Measurements from ENCODE around the gene NINJ1.
"Not testable (repeated sequence)": the region's sequence is repeated elsewhere in the genome, so short reads cannot be mapped to it uniquely, and the experiment has no call there.

NINJ1 gene

GRCh38 chr9:93159601-93160471 lies 25.8 kb upstream of the NINJ1 start:
- peak; percentile 69 for DNase-seq

GRCh38 chr9:93156475-93157008 lies 22.5 kb upstream of the NINJ1 start:
- DNase-seq, result no peak

DNA sequence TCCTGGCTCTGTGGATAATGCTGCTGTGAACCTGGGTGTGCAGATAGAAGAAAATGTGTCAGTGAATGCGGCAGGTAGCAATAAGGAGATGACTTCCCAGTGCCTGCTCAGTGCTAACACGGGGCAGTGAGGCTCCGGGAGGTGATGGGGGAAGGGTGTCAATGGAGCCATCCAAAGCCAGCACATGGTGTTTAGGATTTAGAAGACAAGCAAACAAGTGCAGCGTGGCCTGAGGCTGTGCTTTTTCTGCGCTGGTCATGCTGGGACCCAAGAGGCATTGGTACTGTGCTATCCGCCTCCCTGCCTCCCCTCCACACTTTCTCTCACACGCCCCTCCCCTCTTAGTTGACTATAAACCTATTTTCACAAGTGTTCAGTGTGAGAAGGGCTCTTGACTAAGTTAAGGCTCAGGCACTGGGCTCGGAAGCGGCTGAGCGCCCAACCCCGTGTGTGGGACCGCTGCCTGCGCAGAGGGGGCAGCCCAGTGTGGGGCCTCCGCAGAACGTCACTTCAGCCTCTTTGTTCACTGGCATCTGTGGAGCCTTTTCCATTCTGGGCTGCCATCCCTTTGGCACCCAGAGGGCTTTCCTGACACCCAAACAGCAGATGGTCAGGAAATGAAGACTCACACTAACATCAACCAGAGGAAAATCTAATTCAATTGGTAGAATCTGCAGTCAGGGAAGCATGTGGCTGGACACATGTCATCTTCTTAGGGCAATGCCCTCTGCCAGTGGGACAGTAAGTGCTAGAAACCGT lies 21.8 kb upstream of the NINJ1 start:
- DNase-seq, result no peak

DNA sequence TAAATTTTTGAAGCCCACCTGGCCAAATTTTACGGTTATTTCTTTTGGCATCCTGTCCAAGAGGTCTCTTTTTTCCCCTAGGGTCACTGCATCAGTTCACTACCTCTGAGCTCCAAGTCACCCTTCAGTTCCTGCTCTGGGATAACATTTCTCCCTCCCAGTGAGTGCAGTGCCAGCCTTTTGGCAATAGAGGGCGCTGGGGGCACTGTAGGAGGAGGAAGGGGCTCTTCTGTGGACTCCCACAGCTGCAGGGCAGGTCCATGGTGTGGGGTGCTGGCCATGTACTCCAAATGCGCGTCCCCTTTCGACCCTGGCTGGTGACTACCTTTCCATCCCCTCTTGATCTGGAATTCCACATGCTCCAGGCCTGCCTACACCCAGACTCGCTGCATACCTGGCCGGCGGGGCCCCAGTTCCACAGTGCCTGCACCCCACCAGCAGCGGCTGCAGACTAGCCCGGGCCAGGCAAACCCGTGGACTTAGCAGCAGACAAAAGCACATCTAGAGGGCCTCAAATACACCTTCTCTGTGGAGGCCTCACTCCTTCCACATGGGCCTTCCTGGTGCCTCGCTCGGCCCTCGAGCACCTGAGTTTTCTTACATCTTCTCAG lies 20.3 kb upstream of the NINJ1 start:
- DNase-seq, result no peak

GRCh38 chr9:93151097-93151784 lies 17.2 kb upstream of the NINJ1 start:
- no peak for DNase-seq

- no peak for DNase-seq
Observed at GRCh38 chr9:93149361-93149760, 15.3 kb upstream of the NINJ1 start.

GRCh38 chr9:93148721-93149120 lies 14.7 kb upstream of the NINJ1 start:
- no peak for DNase-seq

DNA sequence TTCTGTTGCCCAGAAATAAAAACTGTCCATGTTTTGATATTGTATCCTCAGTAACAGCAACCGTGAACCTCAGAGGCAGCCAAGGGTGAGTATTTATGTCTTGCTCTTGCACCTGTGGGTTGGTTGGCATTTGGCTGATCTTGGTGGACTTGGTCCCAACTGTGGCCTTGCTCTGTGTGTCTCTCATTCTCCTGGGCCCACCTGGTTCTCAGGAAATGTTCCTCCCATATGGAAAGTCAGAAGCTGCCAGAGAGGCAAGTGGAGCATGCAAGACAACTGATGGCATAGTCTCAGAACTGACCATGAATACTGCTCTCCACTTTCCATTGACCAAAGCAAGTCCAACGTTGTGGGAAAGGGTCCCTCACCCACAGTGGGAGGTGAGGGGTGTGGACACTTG lies 13.6 kb upstream of the NINJ1 start:
- DNase-seq, result no peak

- not testable (repeated sequence) for DNase-seq
Observed at GRCh38 chr9:93146696-93147095, 12.6 kb upstream of the NINJ1 start.

DNA sequence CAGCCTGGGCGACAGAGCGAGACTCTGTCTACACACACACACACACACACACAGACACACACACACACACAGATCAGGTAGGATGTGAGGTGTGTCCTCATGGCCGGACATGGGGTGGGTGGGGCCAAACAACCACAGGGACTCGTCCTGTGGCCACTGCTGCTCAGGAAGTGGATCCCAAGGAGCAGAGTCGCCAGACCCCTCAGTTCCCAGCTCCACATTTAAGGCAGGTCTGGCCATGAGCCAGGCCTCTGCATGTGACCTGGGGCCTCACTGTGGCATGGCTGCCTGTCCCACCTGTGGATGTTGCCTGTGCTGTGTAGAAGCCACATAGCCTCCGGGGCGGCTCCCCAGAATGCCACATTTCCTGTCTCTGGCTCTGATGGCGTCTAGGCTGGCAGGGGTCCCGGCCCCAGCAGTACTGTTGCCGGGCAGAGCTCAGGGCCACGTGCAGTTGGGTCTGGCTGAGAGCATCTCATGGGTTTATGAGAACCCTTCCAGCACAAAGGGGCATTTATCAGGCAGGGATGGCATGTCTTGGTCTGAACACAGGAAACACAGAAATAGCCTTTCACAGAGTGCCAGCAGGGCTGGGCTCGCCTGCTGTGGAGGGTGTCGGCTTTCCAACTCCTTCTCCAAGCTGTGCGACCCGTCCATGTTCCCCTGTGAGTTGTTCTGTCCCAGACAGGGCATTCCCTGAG lies 9.9 kb upstream of the NINJ1 start:
- no peak for DNase-seq

GRCh38 chr9:93141771-93142483 lies 7.9 kb upstream of the NINJ1 start:
- DNase-seq, result no peak

GRCh38 chr9:93139365-93140182 lies 5.5 kb upstream of the NINJ1 start:
- no peak for DNase-seq

DNA sequence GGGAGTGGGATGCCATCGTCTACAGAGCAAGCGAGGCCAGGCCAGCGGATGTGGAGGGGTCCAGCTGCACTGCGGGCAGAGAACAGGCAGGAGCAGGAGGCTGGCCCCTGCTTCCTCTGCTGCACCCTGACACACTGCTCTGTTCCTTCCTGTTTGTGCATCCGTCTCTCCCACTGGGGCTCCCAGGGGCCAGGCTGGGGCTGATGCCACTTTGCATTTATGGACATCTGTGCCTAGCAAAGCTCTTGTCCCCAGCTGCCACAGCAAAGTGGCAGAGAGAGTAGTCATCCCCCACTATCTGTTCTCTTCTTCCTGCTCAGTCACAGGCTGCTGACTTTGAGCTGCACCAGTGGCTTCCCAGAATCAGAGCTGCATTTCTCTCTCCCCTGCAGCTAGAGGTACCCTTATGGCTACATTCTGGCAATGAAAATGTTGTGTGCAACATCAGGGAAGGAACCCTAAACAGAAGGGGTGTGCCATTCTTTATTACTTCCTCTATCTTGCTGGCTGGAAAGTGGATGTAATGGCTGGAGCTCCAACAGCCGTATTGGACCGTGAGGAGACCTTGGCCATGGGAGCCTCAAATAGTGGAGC lies 4.2 kb upstream of the NINJ1 start:
- no peak for DNase-seq

DNA sequence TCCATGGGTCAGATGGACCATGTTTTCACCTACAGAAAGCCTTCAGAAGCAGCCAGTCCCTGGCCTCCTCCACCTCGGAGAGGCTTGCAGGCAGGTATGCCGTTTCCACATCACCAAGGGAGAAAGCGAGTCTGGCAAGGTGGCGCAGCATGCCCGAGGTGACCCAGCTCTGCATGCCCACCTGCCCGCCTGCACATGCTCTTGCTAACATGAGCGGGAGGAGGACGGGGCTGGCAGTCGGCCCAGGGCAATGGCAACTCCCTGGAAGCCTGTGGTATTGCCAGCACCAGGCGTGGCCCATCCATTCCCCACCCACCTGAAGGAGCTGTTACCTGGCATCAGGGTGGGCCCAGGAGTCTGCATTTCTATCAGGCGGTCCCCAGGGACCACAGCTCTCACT lies 3.3 kb upstream of the NINJ1 start:
- no peak for DNase-seq

DNA sequence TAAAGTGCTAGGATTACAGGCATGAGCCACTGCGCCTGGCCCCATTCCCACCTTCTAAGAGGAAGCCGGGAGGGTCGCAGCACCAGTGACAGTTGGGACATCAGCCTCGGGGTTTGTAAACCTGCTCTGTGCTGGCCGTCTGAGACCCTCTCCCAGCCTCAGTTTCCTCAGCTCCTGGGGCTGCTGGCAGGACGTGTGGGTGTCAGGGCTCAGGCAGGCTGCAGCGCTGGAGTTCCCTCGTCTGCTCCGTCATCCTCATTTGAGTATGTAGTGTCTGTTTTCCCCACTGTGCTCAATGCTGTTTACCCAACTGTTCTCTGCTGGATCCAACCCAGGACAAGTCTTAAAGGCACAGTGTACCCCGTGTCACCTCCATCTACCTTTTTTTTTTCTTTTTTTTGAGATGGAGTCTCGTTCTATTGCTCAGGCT lies 2.0 kb upstream of the NINJ1 start:
- no peak for DNase-seq

DNA sequence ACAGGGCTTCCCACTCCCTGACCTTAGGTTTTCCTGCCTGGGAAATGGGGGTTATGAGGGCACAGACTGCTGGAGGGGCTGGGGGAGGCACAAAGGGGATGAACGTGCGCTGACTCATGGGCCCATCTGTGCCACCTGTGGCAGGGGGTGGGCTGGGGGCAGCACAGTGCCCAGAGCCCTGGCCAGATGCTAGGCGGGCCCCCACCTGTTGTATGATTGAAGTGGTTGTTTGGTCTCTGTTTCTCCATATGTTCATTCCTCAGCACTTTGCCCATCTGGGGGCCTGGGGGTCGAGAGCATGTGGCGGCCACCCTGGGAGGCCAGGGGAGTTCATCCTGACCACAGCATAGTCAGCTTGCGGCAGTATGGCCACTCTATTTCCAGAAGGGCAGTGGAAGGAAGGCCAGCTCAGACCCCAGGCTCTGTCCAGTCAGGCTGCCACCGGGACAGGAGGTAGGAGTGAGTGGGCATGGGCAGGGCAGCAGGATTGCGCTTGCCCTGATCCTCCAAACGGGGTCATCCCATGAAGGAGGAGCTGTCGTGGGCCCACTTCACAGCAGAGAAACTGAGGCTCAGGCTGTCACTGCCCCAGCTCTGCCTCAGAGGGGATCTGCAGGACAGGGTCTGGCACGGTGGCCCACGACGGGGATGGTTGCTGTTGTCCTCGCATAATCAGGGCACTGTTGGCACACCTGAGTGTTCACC lies 841 bp upstream of the NINJ1 start:
- DNase-seq, result no peak

GRCh38 chr9:93133681-93134014 lies 403 bp downstream of the NINJ1 start:
- peak; percentile 35 for DNase-seq

GRCh38 chr9:93132946-93133680 lies 938 bp downstream of the NINJ1 start:
- DNase-seq, result no peak

Data from NCI-H510A (cell line).